Fibroblast of lung (primary cell): Measurements from ENCODE around the gene ISL1. TPM values are rescaled to one million over a fixed set of nuclear protein-coding genes. Genes with fewer than 3 reads are reported as not detected.

Experiments
- DNase-seq, 2 donors: peaks; one replicate each; pipeline versions ENCODE4 v3.0.0 to v3.0.0-alpha.2; 2010; ENCODE audit warnings: low read depth in 2 of 2
- H2AFZ ChIP-seq: 2 replicates; pipeline ENCODE4 v1.5.1; 2012; ENCODE audit warnings: low read length, control low read depth, inconsistent platforms
- H3K27ac ChIP-seq: 2 replicates; pipeline ENCODE4 v1.5.1; 2011; ENCODE audit warnings: low read length, control low read depth; ENCODE audit not compliant: insufficient read depth
- H3K27me3 ChIP-seq: 2 replicates; pipeline ENCODE4 v1.5.1; 2011; ENCODE audit warnings: mild to moderate bottlenecking, low read length; ENCODE audit not compliant: control insufficient read depth, insufficient read depth
- H3K36me3 ChIP-seq: 2 replicates; pipeline ENCODE4 v1.5.1; 2011; ENCODE audit warnings: low read length; ENCODE audit not compliant: control insufficient read depth, insufficient read depth
- H3K4me1 ChIP-seq: 2 replicates; pipeline ENCODE4 v1.5.1; 2011; ENCODE audit warnings: low read length; ENCODE audit not compliant: control insufficient read depth, insufficient read depth; ENCODE audit errors: extremely low read depth
- H3K4me2 ChIP-seq: 2 replicates; pipeline ENCODE4 v1.5.1; 2011; ENCODE audit warnings: low read length, control low read depth; ENCODE audit not compliant: insufficient read depth; ENCODE audit errors: extremely low read depth
- H3K4me3 ChIP-seq, 4 experiments: fragments of 200-600 bp in 1 of 4; sonication (generic) in 1 of 4; replicated peaks in 1 of 4; 2 replicates each; pipeline ENCODE4 v1.5.1; 2011 to 2016; ENCODE audit warnings: low read length in 4 of 4, low read depth in 3 of 4, mild to moderate bottlenecking in 3 of 4, control low read depth in 2 of 4, inconsistent platforms in 1 of 4, mixed read lengths in 1 of 4; ENCODE audit not compliant: insufficient read depth in 1 of 4; ENCODE audit errors: control extremely low read depth in 1 of 4
- H3K79me2 ChIP-seq: 2 replicates; pipeline ENCODE4 v1.5.1; 2012; ENCODE audit warnings: mild to moderate bottlenecking, low read length, inconsistent platforms; ENCODE audit not compliant: control insufficient read depth, insufficient read depth
- H3K9ac ChIP-seq: 2 replicates; pipeline ENCODE4 v1.5.1; 2011; ENCODE audit warnings: mild to moderate bottlenecking, low read length, control low read depth; ENCODE audit not compliant: insufficient read depth
- H3K9me3 ChIP-seq: 2 replicates; pipeline ENCODE4 v1.5.1; 2012; ENCODE audit warnings: low read depth, low read length; ENCODE audit not compliant: control insufficient read depth, insufficient read depth
- H4K20me1 ChIP-seq: 2 replicates; pipeline ENCODE4 v1.5.1; 2011; ENCODE audit warnings: low read length; ENCODE audit not compliant: control insufficient read depth, insufficient read depth; ENCODE audit errors: extremely low read depth
- CTCF ChIP-seq, 2 donors: IDR thresholded peaks in 1 of 2; conservative IDR thresholded peaks in 1 of 2; 1 replicate in 1 of 2; 2 replicates in 1 of 2; pipeline ENCODE4 v1.5.1; 2011 to 2012; ENCODE audit warnings: low read length in 2 of 2, control low read depth in 1 of 2, inconsistent platforms in 1 of 2, low read depth in 1 of 2, mild to moderate bottlenecking in 1 of 2
- EZH2 ChIP-seq: IDR thresholded peaks from 2 replicates; pipeline ENCODE4 v1.5.1; 2012; ENCODE audit warnings: low read length, control low read depth, mild to moderate bottlenecking; ENCODE audit errors: missing control alignments
- polyA plus RNA-seq, 2 donors: library from polyadenylated mRNA; depleted of rRNA in 1 of 2; stranded (reverse) in 1 of 2; unstranded in 1 of 2; fragments of >200 nt; gene quantifications; 2 replicates each; pipeline ENCODE4 v1.2.1, GENCODE V29; 2011 to 2012; ENCODE audit warnings: missing spikeins in 1 of 2
- total RNA-seq: library from RNA; depleted of rRNA; stranded (reverse); fragments of >200 nt; gene quantifications from 2 replicates; pipeline ENCODE4 v1.2.1, GENCODE V29; 2014

Gene ISL1
- total and polyA plus RNA-seq, 2 donors (not counting 1 experiment from before 2014, with no cell fraction given): 0.07 TPM; not detected in 1

GRCh38 chr5:51411921-51412325 lies 28.7 kb downstream of the ISL1 start:
- TF ChIP-seq CTCF (conservative IDR thresholded peaks at IDR 0.05 in 1 of 2, IDR thresholded peaks at IDR 0.05 in 1 of 2; ENCODE audit: low read depth in 1 of 2, low read length in 2 of 2): no peak
- no peak for TF ChIP-seq EZH2
- Histone ChIP-seq H3K4me2 (no peak overlapping the region), H3K9me3 (no peaks in the 10 kb centered on the region), H3K4me1 (no peaks in the 10 kb centered on the region), H4K20me1 (no peaks in the 10 kb centered on the region), H3K4me3 (no peak overlapping the region), H3K79me2 (no peaks in the 10 kb centered on the region), H3K27ac (no peak overlapping the region), H2AFZ (no peak overlapping the region), H3K27me3 (no peaks in the 10 kb centered on the region), H3K9ac (no peak overlapping the region), H3K36me3 (no peaks in the 10 kb centered on the region)
- no peak for DNase-seq

- H4K20me1 ChIP-seq: no peaks in the 10 kb centered on the region
- no peak overlapping the region for H3K4me2 ChIP-seq
- H3K4me3 ChIP-seq: no peak overlapping the region
- H3K27me3 ChIP-seq: no peaks in the 10 kb centered on the region
- H3K9me3 ChIP-seq: no peaks in the 10 kb centered on the region
- TF ChIP-seq CTCF (conservative IDR thresholded peaks at IDR 0.05 in 1 of 2, IDR thresholded peaks at IDR 0.05 in 1 of 2; ENCODE audit: low read depth in 1 of 2, low read length in 2 of 2) (no peak), EZH2 (no peak)
- no peak overlapping the region for H3K9ac ChIP-seq
- DNase-seq: no peak
- H2AFZ ChIP-seq: no peak overlapping the region
- no peaks in the 10 kb centered on the region for H3K4me1 ChIP-seq
- no peak overlapping the region for H3K27ac ChIP-seq
- H3K36me3 ChIP-seq: no peaks in the 10 kb centered on the region
- no peaks in the 10 kb centered on the region for H3K79me2 ChIP-seq
Observed at GRCh38 chr5:51414516-51414915, 31.3 kb downstream of the ISL1 start.

- no peak overlapping the region for H3K9ac ChIP-seq
Observed at GRCh38 chr5:51416149-51416548, 32.9 kb downstream of the ISL1 start.

More at GRCh38 chr5:51416149-51416548, 32.9 kb downstream of the ISL1 start:
- no peak overlapping the region for H3K4me2 ChIP-seq
- H3K9me3 ChIP-seq: no peaks in the 10 kb centered on the region
- TF ChIP-seq EZH2: no peak
- no peak for TF ChIP-seq CTCF (conservative IDR thresholded peaks at IDR 0.05 in 1 of 2, IDR thresholded peaks at IDR 0.05 in 1 of 2; ENCODE audit: low read depth in 1 of 2, low read length in 2 of 2)
- no peaks in the 10 kb centered on the region for H3K36me3 ChIP-seq
- no peak overlapping the region for H3K4me3 ChIP-seq
- no peaks in the 10 kb centered on the region for H3K4me1 ChIP-seq
- H3K27me3 ChIP-seq: no peaks in the 10 kb centered on the region
- no peaks in the 10 kb centered on the region for H3K79me2 ChIP-seq
- DNase-seq: no peak
- H2AFZ ChIP-seq: no peak overlapping the region
- H4K20me1 ChIP-seq: no peaks in the 10 kb centered on the region
- no peak overlapping the region for H3K27ac ChIP-seq
